ENCODE measurements around the gene EXOG. TPM values are rescaled to one million over a fixed set of nuclear protein-coding genes. Genes with fewer than 3 reads are reported as not detected.

EXOG gene
- total RNA-seq, 2 donors from 2014 or later = 6.4 to 12.4 TPM

DNA sequence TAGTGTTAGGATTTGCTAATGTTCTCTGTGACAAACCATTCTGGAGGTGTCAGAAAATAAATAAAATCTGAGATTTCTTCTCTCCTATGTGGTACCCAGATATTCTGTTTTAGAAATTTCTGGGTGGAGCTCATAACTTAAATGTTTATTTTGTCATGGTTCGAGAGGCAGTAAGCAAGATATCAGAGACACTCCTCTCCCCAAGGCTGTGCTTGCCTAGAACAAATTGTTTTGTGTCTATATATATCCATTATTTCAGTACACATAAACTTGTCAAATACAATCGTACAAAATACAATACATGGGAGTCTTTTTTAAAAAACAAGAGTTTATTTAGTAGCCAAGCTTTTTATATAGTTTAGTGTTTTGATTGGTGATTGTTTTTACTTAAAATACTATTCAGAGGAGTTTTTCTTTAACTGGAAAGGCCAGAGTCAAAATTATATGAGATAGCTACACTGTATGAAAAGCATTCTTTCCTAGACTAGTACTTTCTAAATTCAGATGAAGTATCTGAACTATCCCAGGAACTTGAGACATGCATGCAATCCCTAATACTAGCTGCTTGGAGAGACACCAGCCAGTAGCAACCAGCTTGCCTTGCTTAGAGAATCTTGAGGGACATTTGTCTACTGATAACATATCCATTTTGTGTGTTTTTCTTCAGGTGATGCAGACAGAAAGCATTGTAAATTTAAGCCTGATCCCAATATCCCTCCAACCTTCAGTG lies 4.7 kb downstream of the EXOG start:
- H3K27ac ChIP-seq = no peak overlapping the region
- intact Hi-C loops (cut with DNase I) = no loop called here
- H3K9me3 ChIP-seq = no peaks in the 10 kb centered on the region
- DNase-seq (ENCODE audit: low spot score) = no peak
- H3K36me3 ChIP-seq = no peaks in the 10 kb centered on the region
- H3K4me1 ChIP-seq (replicated peaks) = no peaks in the 10 kb centered on the region
- no peaks in the 10 kb centered on the region for H3K27me3 ChIP-seq (replicated peaks; ENCODE audit: insufficient read depth)
- H3K4me3 ChIP-seq = no peak overlapping the region
- 48% methylated on average over 2 of the region's 2 CpGs for WGBS
- TF ChIP-seq POLR2A (IDR thresholded peaks at IDR 0.05) (no peak), POLR2AphosphoS5 (IDR thresholded peaks at IDR 0.05) (no peak)
- TF ChIP-seq, protein P1, sequence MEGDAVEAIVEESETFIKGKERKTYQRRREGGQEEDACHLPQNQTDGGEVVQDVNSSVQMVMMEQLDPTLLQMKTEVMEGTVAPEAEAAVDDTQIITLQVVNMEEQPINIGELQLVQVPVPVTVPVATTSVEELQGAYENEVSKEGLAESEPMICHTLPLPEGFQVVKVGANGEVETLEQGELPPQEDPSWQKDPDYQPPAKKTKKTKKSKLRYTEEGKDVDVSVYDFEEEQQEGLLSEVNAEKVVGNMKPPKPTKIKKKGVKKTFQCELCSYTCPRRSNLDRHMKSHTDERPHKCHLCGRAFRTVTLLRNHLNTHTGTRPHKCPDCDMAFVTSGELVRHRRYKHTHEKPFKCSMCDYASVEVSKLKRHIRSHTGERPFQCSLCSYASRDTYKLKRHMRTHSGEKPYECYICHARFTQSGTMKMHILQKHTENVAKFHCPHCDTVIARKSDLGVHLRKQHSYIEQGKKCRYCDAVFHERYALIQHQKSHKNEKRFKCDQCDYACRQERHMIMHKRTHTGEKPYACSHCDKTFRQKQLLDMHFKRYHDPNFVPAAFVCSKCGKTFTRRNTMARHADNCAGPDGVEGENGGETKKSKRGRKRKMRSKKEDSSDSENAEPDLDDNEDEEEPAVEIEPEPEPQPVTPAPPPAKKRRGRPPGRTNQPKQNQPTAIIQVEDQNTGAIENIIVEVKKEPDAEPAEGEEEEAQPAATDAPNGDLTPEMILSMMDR (IDR thresholded peaks at IDR 0.05) = no peak

DNA sequence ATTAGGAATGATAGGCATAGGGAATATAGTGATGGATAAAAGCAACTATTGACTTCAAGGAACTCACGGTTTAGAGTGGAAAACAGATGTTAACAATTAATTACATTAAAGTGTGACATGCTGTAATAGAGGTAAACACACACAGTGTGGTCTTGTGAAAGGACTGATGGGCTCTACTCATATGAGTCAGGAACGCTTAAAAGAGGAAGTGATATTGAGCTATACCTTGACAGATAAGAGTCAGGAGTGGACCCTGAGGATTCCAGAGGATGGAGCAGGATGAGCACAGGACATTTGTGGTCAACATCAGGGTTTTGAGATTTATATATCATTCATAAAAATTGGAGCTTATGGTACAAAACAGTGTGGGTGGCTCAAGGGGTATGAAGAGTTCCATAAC lies 11.0 kb downstream of the EXOG start:
- DNase-seq (ENCODE audit: low spot score) = no peak
- Histone ChIP-seq H3K4me1 (replicated peaks) (no peaks in the 10 kb centered on the region), H3K9me3 (no peaks in the 10 kb centered on the region), H3K27ac (no peak overlapping the region), H3K4me3 (no peak overlapping the region), H3K27me3 (replicated peaks; ENCODE audit: insufficient read depth) (no peaks in the 10 kb centered on the region), H3K36me3 (no peaks in the 10 kb centered on the region)
- TF ChIP-seq POLR2AphosphoS5 (IDR thresholded peaks at IDR 0.05) (no peak), POLR2A (IDR thresholded peaks at IDR 0.05) (no peak)
- TF ChIP-seq, protein P1 (IDR thresholded peaks at IDR 0.05) = no peak
- 90% methylated on average over 2 of the region's 2 CpGs for WGBS
- intact Hi-C loops (cut with DNase I) = no loop called here

DNA sequence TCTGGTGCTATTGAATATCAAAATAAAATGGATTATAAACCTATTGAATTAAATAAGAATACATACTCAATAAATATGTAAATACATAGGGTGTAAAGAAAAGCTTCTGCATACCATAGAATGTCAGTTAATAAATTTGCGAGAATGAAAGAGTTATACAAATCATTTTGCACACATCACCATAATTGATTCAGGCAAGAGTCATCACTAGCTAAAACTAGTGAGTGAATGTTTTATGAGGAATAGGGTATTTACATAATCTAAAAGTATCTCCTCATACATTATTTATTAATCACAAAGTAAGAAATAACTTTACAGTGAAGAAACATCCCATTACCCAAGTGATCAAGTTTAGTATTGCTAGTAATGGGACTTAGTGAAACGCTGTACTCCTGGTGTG lies 13.6 kb downstream of the EXOG start:
- TF ChIP-seq POLR2A (IDR thresholded peaks at IDR 0.05) (no peak), POLR2AphosphoS5 (IDR thresholded peaks at IDR 0.05) (no peak)
- TF ChIP-seq, protein P1 (IDR thresholded peaks at IDR 0.05) = no peak
- Histone ChIP-seq H3K27ac (no peak overlapping the region), H3K9me3 (no peaks in the 10 kb centered on the region), H3K36me3 (no peaks in the 10 kb centered on the region), H3K4me3 (no peak overlapping the region), H3K27me3 (replicated peaks; ENCODE audit: insufficient read depth) (no peaks in the 10 kb centered on the region), H3K4me1 (replicated peaks) (no peaks in the 10 kb centered on the region)
- intact Hi-C loops (cut with DNase I) = no loop called here
- WGBS = 80% methylated on average over 2 of the region's 2 CpGs
- no peak for DNase-seq (ENCODE audit: low spot score)

DNA sequence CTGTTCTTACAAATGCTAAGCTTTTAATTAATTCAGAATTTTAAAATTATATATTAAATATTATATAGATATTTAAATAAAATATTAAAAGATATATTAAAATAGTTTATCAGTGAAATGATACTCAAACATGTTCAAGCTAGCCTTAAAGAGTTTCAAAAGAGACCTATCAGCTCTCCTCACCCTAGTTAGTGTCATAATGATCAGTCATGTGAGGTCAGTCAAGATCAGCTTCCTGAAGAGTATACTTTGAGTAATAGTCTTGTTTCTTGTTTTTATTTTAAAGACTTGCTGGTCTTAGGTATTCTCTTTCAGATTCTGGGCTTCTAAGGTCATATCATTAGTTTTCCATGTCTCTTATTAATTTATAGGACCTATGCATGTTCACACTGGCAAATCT lies 14.5 kb downstream of the EXOG start:
- H3K4me1 ChIP-seq (replicated peaks) = no peaks in the 10 kb centered on the region
- H3K36me3 ChIP-seq = no peaks in the 10 kb centered on the region
- no peak overlapping the region for H3K4me3 ChIP-seq
- H3K9me3 ChIP-seq = no peaks in the 10 kb centered on the region
- intact Hi-C loops (cut with DNase I) = no loop called here
- TF ChIP-seq, protein P1 (IDR thresholded peaks at IDR 0.05) = no peak
- TF ChIP-seq POLR2AphosphoS5 (IDR thresholded peaks at IDR 0.05) (no peak), POLR2A (IDR thresholded peaks at IDR 0.05) (no peak)
- DNase-seq (ENCODE audit: low spot score) = no peak
- no peaks in the 10 kb centered on the region for H3K27me3 ChIP-seq (replicated peaks; ENCODE audit: insufficient read depth)
- no peak overlapping the region for H3K27ac ChIP-seq

DNA sequence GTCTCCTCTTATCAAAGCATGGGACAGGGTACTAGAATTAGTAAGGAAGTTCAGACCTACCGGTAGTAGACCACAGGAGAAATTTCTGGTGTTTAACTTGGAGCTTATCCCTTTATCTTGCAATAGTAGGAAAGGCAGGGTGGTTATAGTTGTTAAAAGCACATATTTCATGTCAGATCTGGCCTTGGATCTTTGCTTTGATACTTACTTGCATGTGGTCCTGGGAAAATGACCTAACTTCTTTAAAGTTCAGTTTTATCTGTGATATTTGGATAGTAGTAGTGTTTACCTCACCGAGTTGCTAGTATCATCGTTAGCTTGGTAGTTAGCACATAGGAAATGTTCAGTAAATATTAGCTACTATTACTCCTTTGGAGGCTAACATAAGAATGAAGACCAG lies 15.4 kb downstream of the EXOG start:
- TF ChIP-seq, protein P1 (IDR thresholded peaks at IDR 0.05) = no peak
- TF ChIP-seq POLR2A (IDR thresholded peaks at IDR 0.05) = no peak
- TF ChIP-seq POLR2AphosphoS5 (IDR thresholded peaks at IDR 0.05) = no peak
- Histone ChIP-seq H3K9me3 (no peaks in the 10 kb centered on the region), H3K36me3 (no peaks in the 10 kb centered on the region), H3K4me3 (no peak overlapping the region), H3K27me3 (replicated peaks; ENCODE audit: insufficient read depth) (no peaks in the 10 kb centered on the region), H3K27ac (no peak overlapping the region), H3K4me1 (replicated peaks) (no peaks in the 10 kb centered on the region)
- no peak for DNase-seq (ENCODE audit: low spot score)
- intact Hi-C loops (cut with DNase I) = no loop called here
- 46% methylated on average over 3 of the region's 3 CpGs for WGBS

Measured in prostate gland (tissue), 2 donors.